Thoracic aorta (tissue), 2 donors: ENCODE measurements around the gene C11orf21. TPM values are rescaled to one million over a fixed set of nuclear protein-coding genes. Genes with fewer than 3 reads are reported as not detected.

Source experiments
- ATAC-seq: fragments of 150-250 bp; one replicate; pipeline ENCODE4 v1.8.0; 2017; ENCODE audit warnings: low read depth; ENCODE audit not compliant: insufficient number of reproducible peaks, low FRiP score
- DNase-seq: peaks from one replicate; pipeline ENCODE4 v3.0.0-alpha.2; 2020; ENCODE audit warnings: low spot score
- H3K27ac ChIP-seq, 2 donors: fragments of 200-600 bp; sonication (generic); 1 replicate in 1 of 2; 2 replicates in 1 of 2; pipeline ENCODE4 v1.5.1; 2016; ENCODE audit warnings: mild to moderate bottlenecking in 2 of 2, moderate library complexity in 2 of 2
- H3K27me3 ChIP-seq: fragments of 200-600 bp; sonication (generic); replicated peaks from 2 replicates; pipeline ENCODE4 v1.6.0; 2016; ENCODE audit warnings: mild to moderate bottlenecking; ENCODE audit not compliant: insufficient read depth
- H3K36me3 ChIP-seq: fragments of 200-600 bp; sonication (generic); one replicate; pipeline ENCODE4 v1.5.1; 2016
- H3K4me1 ChIP-seq, 2 donors: fragments of 200-600 bp; sonication (generic); 1 replicate in 1 of 2; 2 replicates in 1 of 2; pipeline versions ENCODE4 v1.5.1 to v1.6.0; 2016; ENCODE audit warnings: low read depth in 2 of 2, mild to moderate bottlenecking in 1 of 2; ENCODE audit not compliant: control insufficient read depth in 1 of 2
- H3K4me3 ChIP-seq: fragments of 200-600 bp; sonication (generic); 2 replicates; pipeline ENCODE4 v1.5.1; 2016; ENCODE audit warnings: mild to moderate bottlenecking
- H3K9me3 ChIP-seq: fragments of 200-600 bp; sonication (generic); 2 replicates; pipeline ENCODE4 v1.5.1; 2016
- CTCF ChIP-seq: fragments of 200-600 bp; sonication (generic); IDR thresholded peaks from one replicate; pipeline ENCODE4 v1.5.1; 2019; ENCODE audit warnings: antibody characterized with exemption
- total RNA-seq, 2 donors: library from RNA; depleted of rRNA; stranded (reverse); fragments of >200 nt; gene quantifications; one replicate each; pipeline versions ENCODE4 v1.1.0 to v1.2.3, GENCODE V29; 2016

Gene C11orf21
- total RNA-seq, 2 donors from 2014 or later, result 1.1 to 4.3 TPM

- no peak for DNase-seq
These were observed 30.7 kb downstream of the C11orf21 start for GRCh38 chr11:2271077-2271326.

GRCh38 chr11:2270322-2271076, 31.2 kb downstream of the C11orf21 start, which contains the start of gene ASCL2:
TSS of gene ASCL2 (minus strand) at chr11:2270588. CDS start at chr11:2270332, 256 bp downstream.
- Histone ChIP-seq H3K9me3 (no peaks in the 10 kb centered on the region), H3K27me3 (no peaks in the 10 kb centered on the region), H3K27ac (no peak within 1 kb of the TSS), H3K36me3 (no peaks in the 10 kb centered on the region), H3K4me3 (peak within 1 kb of the TSS; percentile 72), H3K4me1 (peaks cover 0 to 26% of the 10 kb centered on the region in 2 donors)
- no peak for TF ChIP-seq CTCF
- ATAC-seq, result no peak
- no peak for DNase-seq

More at GRCh38 chr11:2271077-2271326, 30.7 kb downstream of the C11orf21 start:
- TF ChIP-seq CTCF, result no peak
- peak overlapping the region; percentile 72 for H3K4me3 ChIP-seq
- no peak for ATAC-seq
- H3K27me3 ChIP-seq, result no peaks in the 10 kb centered on the region
- H3K36me3 ChIP-seq, result no peaks in the 10 kb centered on the region
- no peaks in the 10 kb centered on the region for H3K9me3 ChIP-seq
- peaks cover 0 to 26% of the 10 kb centered on the region in 2 donors for H3K4me1 ChIP-seq
- H3K27ac ChIP-seq, result no peak overlapping the region

- H3K4me1 ChIP-seq, result peaks cover 0 to 26% of the 10 kb centered on the region in 2 donors
- no peaks in the 10 kb centered on the region for H3K36me3 ChIP-seq
- DNase-seq (no peak), ATAC-seq (no peak)
- H3K27ac ChIP-seq, result no peak overlapping the region
- no peaks in the 10 kb centered on the region for H3K9me3 ChIP-seq
- H3K4me3 ChIP-seq, result peak overlapping the region; percentile 72
- no peaks in the 10 kb centered on the region for H3K27me3 ChIP-seq
- no peak for TF ChIP-seq CTCF
These were observed 32.0 kb downstream of the C11orf21 start for GRCh38 chr11:2269601-2270321.

- H3K9me3 ChIP-seq, result no peaks in the 10 kb centered on the region
- no peak for TF ChIP-seq CTCF
- H3K27me3 ChIP-seq, result no peaks in the 10 kb centered on the region
- ATAC-seq (no peak), DNase-seq (no peak)
- peaks cover 0 to 26% of the 10 kb centered on the region in 2 donors for H3K4me1 ChIP-seq
- H3K36me3 ChIP-seq, result no peaks in the 10 kb centered on the region
- peak overlapping the region; percentile 72 for H3K4me3 ChIP-seq
- H3K27ac ChIP-seq, result no peak overlapping the region
These were observed 32.8 kb downstream of the C11orf21 start for GRCh38 chr11:2268729-2269600.
